ENCODE results near the gene BAG1. TPM values are rescaled to one million over a fixed set of nuclear protein-coding genes. Genes with fewer than 3 reads are reported as not detected.

BAG1 gene
- total RNA-seq, 2 experiments from 2014 or later = 52.7 to 56.6 TPM

Other genes starting within 250 kb of the BAG1 start
- gene DNAJA1, start 239.4 kb downstream of the BAG1 start, total RNA-seq = 100 to 1,000 TPM; 173 to 184 TPM
- gene SMU1, start 188.0 kb downstream of the BAG1 start, total RNA-seq = 10 to 100 TPM; 25.8 to 26.1 TPM
- gene B4GALT1, start 97.4 kb downstream of the BAG1 start, total RNA-seq = 10 to 100 TPM; 76.6 to 78.0 TPM
- gene SPINK4, start 24.5 kb downstream of the BAG1 start, total RNA-seq = not detected
- gene CHMP5, start 341 bp upstream of the BAG1 start, total RNA-seq = 100 to 1,000 TPM; 116 to 119 TPM
- gene NFX1, start 25.8 kb upstream of the BAG1 start, total RNA-seq = 10 to 100 TPM; 36.5 to 38.6 TPM
- gene AQP7, start 137.9 kb upstream of the BAG1 start, total RNA-seq = under 1 TPM; 0.12 to 0.36 TPM
- 10 to 100 TPM; 19.4 to 20.2 TPM for gene AQP3, start 182.9 kb upstream of the BAG1 start, total RNA-seq
- gene NOL6, start 209.2 kb upstream of the BAG1 start, total RNA-seq = 10 to 100 TPM; 38.1 to 39.7 TPM